Immature natural killer cell (primary cell): ENCODE measurements around the gene C6orf136. TPM values are rescaled to one million over a fixed set of nuclear protein-coding genes. Genes with fewer than 3 reads are reported as not detected.

Source experiments
- DNase-seq, 3 donors: peaks; one replicate each; pipeline ENCODE4 v3.0.0; 2022; ENCODE audit warnings: mixed read lengths in 1 of 3
- H3K27ac Mint-ChIP-seq, 6 donors: one replicate each; pipeline ENCODE4 v1.8.0; 2020; ENCODE audit warnings: mixed read lengths in 6 of 6, mild to moderate bottlenecking in 5 of 6, inconsistent platforms in 4 of 6, moderate library complexity in 3 of 6
- H3K27me3 Mint-ChIP-seq, 3 donors: one replicate each; pipeline ENCODE4 v1.8.0; 2020 to 2021; ENCODE audit warnings: low read depth in 3 of 3, mild to moderate bottlenecking in 3 of 3, mixed read lengths in 3 of 3, moderate library complexity in 3 of 3, inconsistent platforms in 1 of 3
- H3K36me3 Mint-ChIP-seq, 3 donors: one replicate each; pipeline ENCODE4 v1.8.0; 2020; ENCODE audit warnings: mixed read lengths in 3 of 3, inconsistent platforms in 2 of 3, mild to moderate bottlenecking in 2 of 3
- H3K4me1 Mint-ChIP-seq, 2 donors: one replicate each; pipeline ENCODE4 v1.8.0; 2020; ENCODE audit warnings: inconsistent platforms in 2 of 2, mild to moderate bottlenecking in 2 of 2, mixed read lengths in 2 of 2, moderate library complexity in 1 of 2
- H3K4me3 Mint-ChIP-seq, 5 donors: one replicate each; pipeline ENCODE4 v1.8.0; 2020; ENCODE audit warnings: mild to moderate bottlenecking in 5 of 5, mixed read lengths in 5 of 5, inconsistent platforms in 3 of 5, moderate library complexity in 3 of 5
- H3K9me3 Mint-ChIP-seq, 6 donors: one replicate each; pipeline ENCODE4 v1.8.0; 2020; ENCODE audit warnings: mild to moderate bottlenecking in 6 of 6, mixed read lengths in 6 of 6, inconsistent platforms in 4 of 6, moderate library complexity in 3 of 6
- polyA plus RNA-seq, 3 donors: library from polyadenylated mRNA; unstranded; fragments of 300-500 nt; fragmentation: Illumina TruSeq; gene quantifications; one replicate each; pipeline ENCODE4 v1.2.3, GENCODE V29; 2021

C6orf136 gene
- polyA plus RNA-seq, 3 donors from 2014 or later: 4.3 to 16.5 (median 9.8) TPM

GRCh38 chr6:30681766-30682142, 34.8 kb downstream of the C6orf136 start:
- peaks cover 50 to 57% of the 10 kb centered on the region in 2 donors for H3K4me1 Mint-ChIP-seq
- H3K27ac Mint-ChIP-seq: peak overlapping the region; percentile 95 to 100 (median 99)
- peaks cover 15 to 23% (median 16%) of the 10 kb centered on the region in 3 donors for H3K27me3 Mint-ChIP-seq
- DNase-seq: no peak
- H3K9me3 Mint-ChIP-seq: no peaks in the 10 kb centered on the region
- peak overlapping the region; percentile 98 to 100 (median 99) for H3K4me3 Mint-ChIP-seq
- H3K36me3 Mint-ChIP-seq: peaks cover 30 to 40% (median 35%) of the 10 kb centered on the region in 3 donors

- DNase-seq: peak; percentile 91 to 93 (median 92)
- H3K4me3 Mint-ChIP-seq: peak overlapping the region; percentile 98 to 100 (median 99)
- peaks cover 51 to 58% of the 10 kb centered on the region in 2 donors for H3K4me1 Mint-ChIP-seq
- H3K9me3 Mint-ChIP-seq: no peaks in the 10 kb centered on the region
- peak overlapping the region; percentile 95 to 100 (median 99) for H3K27ac Mint-ChIP-seq
- peaks cover 30 to 36% (median 34%) of the 10 kb centered on the region in 3 donors for H3K36me3 Mint-ChIP-seq
- peaks cover 16 to 23% (median 16%) of the 10 kb centered on the region in 3 donors for H3K27me3 Mint-ChIP-seq
These were observed 35.5 kb downstream of the C6orf136 start for GRCh38 chr6:30682143-30683117.

DNA sequence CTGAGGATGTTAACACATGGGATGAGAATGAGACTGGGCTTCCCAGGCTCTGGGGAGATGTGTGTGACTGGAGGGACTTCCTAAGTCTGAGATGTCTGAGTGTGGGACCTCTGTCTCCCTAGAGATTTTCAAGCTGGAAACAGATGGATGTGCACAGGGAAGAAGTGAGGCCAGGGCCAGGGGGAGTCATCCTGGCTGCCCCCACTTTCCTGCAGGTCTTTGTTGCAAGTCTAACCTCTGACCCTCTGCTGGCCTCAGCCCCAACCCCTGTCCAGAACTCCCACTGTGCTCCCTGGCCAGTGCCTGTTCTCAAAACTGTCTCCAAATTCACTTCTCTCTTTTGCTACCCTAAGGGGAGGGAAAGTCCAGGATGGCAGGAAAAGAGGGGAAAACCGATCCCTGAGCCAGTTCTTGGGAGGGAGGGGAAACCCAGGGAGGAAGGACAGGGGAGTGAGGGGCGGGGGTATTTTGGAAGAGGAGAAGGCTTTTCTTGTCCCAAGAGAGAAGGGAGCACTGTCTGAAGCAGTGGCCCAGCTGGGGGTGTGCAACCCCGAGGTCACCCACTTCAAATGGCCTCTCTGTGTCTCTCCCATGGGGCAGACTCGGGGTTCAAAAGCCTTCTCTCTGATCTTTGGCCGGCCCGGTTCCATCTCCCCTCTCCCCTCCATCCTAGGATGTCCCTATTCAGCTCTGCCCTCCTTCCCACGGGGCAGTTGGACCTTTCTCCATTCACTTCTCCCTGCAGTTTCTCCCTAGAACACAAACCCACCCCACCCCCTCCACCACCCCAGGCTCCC, 36.4 kb downstream of the C6orf136 start:
- Mint-ChIP-seq H3K4me3 (peak overlapping the region; percentile 98 to 100 (median 99)), H3K27ac (peak overlapping the region; percentile 95 to 100 (median 99)), H3K27me3 (peaks cover 16 to 23% (median 17%) of the 10 kb centered on the region in 3 donors), H3K36me3 (peaks cover 30 to 36% (median 34%) of the 10 kb centered on the region in 3 donors), H3K9me3 (no peaks in the 10 kb centered on the region), H3K4me1 (peaks cover 61 to 68% of the 10 kb centered on the region in 2 donors)
- DNase-seq: peak in 1 of 3 donors; percentile 23

- Mint-ChIP-seq H3K36me3 (peaks cover 27 to 33% (median 31%) of the 10 kb centered on the region in 3 donors), H3K4me1 (peaks cover 62 to 69% of the 10 kb centered on the region in 2 donors), H3K27ac (peak overlapping the region; percentile 95 to 100 (median 99)), H3K27me3 (peaks cover 16 to 25% (median 17%) of the 10 kb centered on the region in 3 donors), H3K9me3 (no peaks in the 10 kb centered on the region), H3K4me3 (peak overlapping the region; percentile 98 to 100 (median 99))
- no peak for DNase-seq
These were observed 37.0 kb downstream of the C6orf136 start for GRCh38 chr6:30683980-30684338.

- peaks cover 62 to 69% of the 10 kb centered on the region in 2 donors for H3K4me1 Mint-ChIP-seq
- H3K27ac Mint-ChIP-seq: peak overlapping the region; percentile 95 to 100 (median 99)
- no peaks in the 10 kb centered on the region for H3K9me3 Mint-ChIP-seq
- H3K36me3 Mint-ChIP-seq: peaks cover 25 to 29% (median 29%) of the 10 kb centered on the region in 3 donors
- DNase-seq: peak; percentile 40 to 43 (median 42)
- peak overlapping the region; percentile 98 to 100 (median 99) for H3K4me3 Mint-ChIP-seq
- peaks cover 16 to 25% (median 16%) of the 10 kb centered on the region in 3 donors for H3K27me3 Mint-ChIP-seq
These were observed 37.6 kb downstream of the C6orf136 start for GRCh38 chr6:30684386-30685156.

- Mint-ChIP-seq H3K27ac (peak overlapping the region; percentile 91 to 99 (median 96)), H3K4me3 (peak overlapping the region; percentile 98 to 100 (median 99)), H3K27me3 (peaks cover 16 to 25% (median 16%) of the 10 kb centered on the region in 3 donors), H3K9me3 (no peaks in the 10 kb centered on the region), H3K36me3 (peaks cover 18 to 22% (median 20%) of the 10 kb centered on the region in 3 donors), H3K4me1 (peaks cover 62 to 69% of the 10 kb centered on the region in 2 donors)
- DNase-seq: peak in 1 of 3 donors; percentile 21
These were observed 38.5 kb downstream of the C6orf136 start for GRCh38 chr6:30685157-30686008.

GRCh38 chr6:30686009-30686907, 39.3 kb downstream of the C6orf136 start, which contains the start of gene PPP1R18:
Gene PPP1R18, minus strand, starts transcription at chr6:30686645. Its CDS starts 627 bp downstream, at chr6:30686018.
- Mint-ChIP-seq H3K36me3 (peaks cover 15 to 19% (median 17%) of the 10 kb centered on the region in 3 donors), H3K4me3 (peak within 1 kb of the TSS; percentile 98 to 100 (median 99)), H3K4me1 (peaks cover 62 to 68% of the 10 kb centered on the region in 2 donors), H3K27ac (peak within 1 kb of the TSS; percentile 91 to 99 (median 96)), H3K9me3 (no peaks in the 10 kb centered on the region), H3K27me3 (peaks cover 16 to 25% (median 18%) of the 10 kb centered on the region in 3 donors)
- peak; percentile 61 to 68 (median 66) for DNase-seq

DNA sequence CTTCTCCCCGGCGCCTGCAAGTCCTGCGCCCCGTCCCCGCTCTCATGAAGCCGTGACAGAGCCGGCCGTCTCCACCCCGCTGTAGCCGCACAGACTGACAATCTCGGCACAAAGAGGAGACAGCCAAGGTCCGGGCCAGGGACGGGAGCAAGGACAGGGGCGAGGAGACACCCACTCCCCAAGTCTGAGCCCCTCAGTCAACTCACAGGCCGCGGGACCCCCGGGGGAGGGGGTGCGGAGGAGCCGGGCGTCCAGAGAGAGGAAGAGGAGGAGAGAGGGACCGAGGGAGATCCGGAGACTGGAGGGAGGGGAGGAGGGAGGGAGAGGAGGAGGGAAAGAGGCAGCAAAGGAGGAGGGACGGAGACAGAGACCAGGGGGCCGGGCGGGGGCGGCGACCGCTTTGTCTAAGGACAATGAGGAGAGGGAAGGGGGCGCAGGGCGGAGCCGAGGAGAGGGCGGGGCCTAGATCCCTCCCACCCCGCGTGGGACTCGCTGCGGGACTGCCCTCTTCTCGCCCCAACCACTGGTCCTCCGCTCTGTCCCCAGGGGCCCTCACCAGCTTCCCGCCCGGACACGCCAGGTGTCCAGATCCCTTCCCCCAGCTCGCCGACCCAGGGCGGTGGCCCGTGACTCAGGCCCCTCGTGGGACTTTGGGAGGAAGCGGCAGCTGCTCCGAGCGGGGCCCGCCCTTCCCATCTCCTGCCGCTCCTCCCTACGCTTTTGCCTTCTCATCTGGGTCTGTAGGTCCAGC, 40.1 kb downstream of the C6orf136 start:
- Mint-ChIP-seq H3K36me3 (peaks cover 12 to 17% (median 15%) of the 10 kb centered on the region in 3 donors), H3K27ac (peak overlapping the region; percentile 87 to 99 (median 94)), H3K4me1 (peaks cover 58 to 61% of the 10 kb centered on the region in 2 donors)

GRCh38 chr6:30687659-30688431, 40.9 kb downstream of the C6orf136 start:
- H3K4me1 Mint-ChIP-seq: peaks cover 52 to 56% of the 10 kb centered on the region in 2 donors
- H3K4me3 Mint-ChIP-seq: peak overlapping the region; percentile 98 to 100 (median 99)
- peaks cover 11 to 14% (median 12%) of the 10 kb centered on the region in 3 donors for H3K36me3 Mint-ChIP-seq
- DNase-seq: no peak
- peak overlapping the region; percentile 87 to 99 (median 94) for H3K27ac Mint-ChIP-seq
- peaks cover 8 to 15% (median 11%) of the 10 kb centered on the region in 3 donors for H3K27me3 Mint-ChIP-seq
- no peaks in the 10 kb centered on the region for H3K9me3 Mint-ChIP-seq

More for the DNA sequence above, 40.1 kb downstream of the C6orf136 start:
- peak; percentile 55 to 59 (median 56) for DNase-seq
- H3K9me3 Mint-ChIP-seq: no peaks in the 10 kb centered on the region
- H3K27me3 Mint-ChIP-seq: peaks cover 16 to 22% (median 18%) of the 10 kb centered on the region in 3 donors
- peak overlapping the region; percentile 98 to 100 (median 99) for H3K4me3 Mint-ChIP-seq

GRCh38 chr6:30688569-30688968, 41.6 kb downstream of the C6orf136 start:
- no peaks in the 10 kb centered on the region for H3K9me3 Mint-ChIP-seq
- peak overlapping the region; percentile 98 to 100 (median 99) for H3K4me3 Mint-ChIP-seq
- peaks cover 7 to 13% (median 11%) of the 10 kb centered on the region in 3 donors for H3K27me3 Mint-ChIP-seq
- DNase-seq: no peak
- H3K27ac Mint-ChIP-seq: peak overlapping the region; percentile 87 to 99 (median 94)
- peaks cover 11 to 13% (median 12%) of the 10 kb centered on the region in 3 donors for H3K36me3 Mint-ChIP-seq
- peaks cover 52 to 53% of the 10 kb centered on the region in 2 donors for H3K4me1 Mint-ChIP-seq
